Keratinocyte (primary cell): ENCODE results near the gene TRIB2. TPM values are rescaled to one million over a fixed set of nuclear protein-coding genes. Genes with fewer than 3 reads are reported as not detected.

Experiments used
- DNase-seq: peaks from one replicate; pipeline ENCODE4 v3.0.0-alpha.2; 2011; ENCODE audit warnings: low read depth, missing footprints, low spot score
- FAIRE-seq: peaks from 2 replicates; lab custom pipeline; 2011; peaks lifted over from hg19 to GRCh38; lab: Jason Lieb, UNC
- H2AFZ ChIP-seq: 2 replicates; pipeline ENCODE4 v1.6.0; 2012; ENCODE audit warnings: low read length, control low read depth, inconsistent platforms; ENCODE audit not compliant: control insufficient read depth
- H3K27ac ChIP-seq: 2 replicates; pipeline ENCODE4 v1.5.1; 2011; ENCODE audit warnings: low read length; ENCODE audit not compliant: control insufficient read depth, insufficient read depth
- H3K27me3 ChIP-seq: 3 replicates; pipeline ENCODE4 v1.6.0; 2011; ENCODE audit warnings: low read length; ENCODE audit not compliant: control insufficient read depth, insufficient read depth; ENCODE audit errors: extremely low read depth
- H3K36me3 ChIP-seq, 2 experiments: 2 replicates in 1 of 2; 3 replicates in 1 of 2; pipeline ENCODE4 v1.5.1; 2011; ENCODE audit warnings: low read length in 2 of 2, mild to moderate bottlenecking in 1 of 2; ENCODE audit not compliant: control insufficient read depth in 2 of 2, insufficient read depth in 2 of 2; ENCODE audit errors: extremely low read depth in 1 of 2
- H3K4me1 ChIP-seq: 3 replicates; pipeline ENCODE4 v1.5.1; 2011; ENCODE audit warnings: low read length; ENCODE audit not compliant: control insufficient read depth, insufficient read depth; ENCODE audit errors: extremely low read depth
- H3K4me2 ChIP-seq: 3 replicates; pipeline ENCODE4 v1.6.0; 2011; ENCODE audit warnings: low read depth, low read length; ENCODE audit not compliant: control insufficient read depth, insufficient read depth; ENCODE audit errors: extremely low read depth
- H3K4me3 ChIP-seq, 3 experiments: fragments of 200-600 bp in 1 of 3; sonication (generic) in 1 of 3; 2 replicates in 2 of 3; 3 replicates in 1 of 3; pipeline ENCODE4 v1.5.1; 2011 to 2016; ENCODE audit warnings: low read length in 3 of 3, mild to moderate bottlenecking in 3 of 3, control low read depth in 2 of 3, inconsistent platforms in 1 of 3, low read depth in 1 of 3, mixed read lengths in 1 of 3, mixed run types in 1 of 3, moderate library complexity in 1 of 3; ENCODE audit not compliant: control insufficient read depth in 2 of 3, insufficient read depth in 2 of 3; ENCODE audit errors: extremely low read depth in 1 of 3
- H3K79me2 ChIP-seq: 2 replicates; pipeline ENCODE4 v1.6.0; 2012; ENCODE audit warnings: low read length; ENCODE audit not compliant: control insufficient read depth, insufficient read depth
- H3K9ac ChIP-seq: 3 replicates; pipeline ENCODE4 v1.6.0; 2011; ENCODE audit warnings: low read length; ENCODE audit not compliant: control insufficient read depth, insufficient read depth; ENCODE audit errors: extremely low read depth
- H3K9me1 ChIP-seq: 3 replicates; pipeline ENCODE4 v1.6.0; 2011; ENCODE audit warnings: low read length; ENCODE audit not compliant: control insufficient read depth, insufficient read depth; ENCODE audit errors: extremely low read depth
- H3K9me3 ChIP-seq: 2 replicates; pipeline ENCODE4 v1.5.1; 2012; ENCODE audit warnings: low read depth, low read length; ENCODE audit not compliant: control insufficient read depth
- H4K20me1 ChIP-seq: 3 replicates; pipeline ENCODE4 v1.6.0; 2011; ENCODE audit warnings: low read length; ENCODE audit not compliant: control insufficient read depth, insufficient read depth; ENCODE audit errors: extremely low read depth
- EZH2 ChIP-seq: IDR thresholded peaks from one replicate; pipeline ENCODE4 v1.6.1; 2012; ENCODE audit warnings: inconsistent platforms, mild to moderate bottlenecking, low read length, moderate library complexity
- dilution Hi-C: fragments of 300-500 bp; cut with MboI; formaldehyde crosslinking; loops from one replicate; pipeline ENCODE4 v1.7.0; 2020; ENCODE audit warnings: low sequenced_read_pairs; ENCODE audit not compliant: extremely low pct_ligation_motif_present
- polyA plus RNA-seq, 5 experiments: library from polyadenylated mRNA; depleted of rRNA in 3 of 5; stranded (reverse) in 3 of 5; stranded (forward) in 1 of 5; unstranded in 1 of 5; fragments of >200 nt; gene quantifications; 1 replicate in 1 of 5; 2 replicates in 3 of 5; 3 replicates in 1 of 5; pipeline versions ENCODE4 v1.2.1 to v1.2.3, GENCODE V29; 2011 to 2012; ENCODE audit warnings: missing spikeins in 2 of 5, low read depth in 1 of 5, low replicate concordance in 1 of 5
- TF ChIP-seq, protein P1 (sequence below), 3 experiments: IDR thresholded peaks in 1 of 3; conservative IDR thresholded peaks in 1 of 3; optimal IDR thresholded peaks in 1 of 3; 2 replicates in 2 of 3; 3 replicates in 1 of 3; pipeline versions ENCODE3 to v1.5.1; 2011; ENCODE audit warnings: low read length in 3 of 3, mild to moderate bottlenecking in 3 of 3, moderate library complexity in 2 of 3, control low read depth in 1 of 3, inconsistent platforms in 1 of 3; ENCODE audit not compliant: insufficient read depth in 2 of 3; ENCODE audit errors: extremely low read depth in 1 of 3

TRIB2 gene
- polyA plus RNA-seq, 1 donor (not counting 4 experiments of a cell fraction or from before 2014, with no cell fraction given) = 7.7 TPM

DNA sequence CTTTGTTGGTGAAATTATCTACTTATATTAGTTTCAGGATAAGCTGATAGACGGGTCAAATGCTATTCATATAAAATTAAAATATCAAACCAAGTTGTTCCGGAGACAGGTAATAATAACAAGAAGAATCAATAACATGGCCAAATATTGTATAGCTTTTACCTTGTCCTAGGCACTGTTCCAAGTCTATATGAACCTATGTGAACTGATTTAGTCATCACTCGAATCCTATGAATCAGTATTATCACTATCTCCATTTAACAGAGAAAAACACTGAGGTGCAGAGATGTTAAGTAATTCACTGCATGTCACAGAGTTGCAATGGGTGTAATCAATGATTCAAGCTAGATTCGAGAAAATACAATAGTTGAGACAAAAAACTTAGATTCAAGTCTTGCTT lies 40.0 kb upstream of the TRIB2 start:
- Histone ChIP-seq H3K36me3 (no peaks in the 10 kb centered on the region), H3K9me3 (no peaks in the 10 kb centered on the region), H3K27ac (no peak overlapping the region), H3K9me1 (no peaks in the 10 kb centered on the region), H3K27me3 (no peaks in the 10 kb centered on the region), H4K20me1 (no peaks in the 10 kb centered on the region), H2AFZ (no peak overlapping the region), H3K4me3 (no peak overlapping the region), H3K9ac (no peak overlapping the region), H3K79me2 (no peaks in the 10 kb centered on the region), H3K4me2 (no peak overlapping the region), H3K4me1 (peaks cover 3% of the 10 kb centered on the region)
- no peak for FAIRE-seq
- no peak for DNase-seq
- dilution Hi-C loops = no loop called here
- no peak for TF ChIP-seq EZH2
- TF ChIP-seq, protein P1, sequence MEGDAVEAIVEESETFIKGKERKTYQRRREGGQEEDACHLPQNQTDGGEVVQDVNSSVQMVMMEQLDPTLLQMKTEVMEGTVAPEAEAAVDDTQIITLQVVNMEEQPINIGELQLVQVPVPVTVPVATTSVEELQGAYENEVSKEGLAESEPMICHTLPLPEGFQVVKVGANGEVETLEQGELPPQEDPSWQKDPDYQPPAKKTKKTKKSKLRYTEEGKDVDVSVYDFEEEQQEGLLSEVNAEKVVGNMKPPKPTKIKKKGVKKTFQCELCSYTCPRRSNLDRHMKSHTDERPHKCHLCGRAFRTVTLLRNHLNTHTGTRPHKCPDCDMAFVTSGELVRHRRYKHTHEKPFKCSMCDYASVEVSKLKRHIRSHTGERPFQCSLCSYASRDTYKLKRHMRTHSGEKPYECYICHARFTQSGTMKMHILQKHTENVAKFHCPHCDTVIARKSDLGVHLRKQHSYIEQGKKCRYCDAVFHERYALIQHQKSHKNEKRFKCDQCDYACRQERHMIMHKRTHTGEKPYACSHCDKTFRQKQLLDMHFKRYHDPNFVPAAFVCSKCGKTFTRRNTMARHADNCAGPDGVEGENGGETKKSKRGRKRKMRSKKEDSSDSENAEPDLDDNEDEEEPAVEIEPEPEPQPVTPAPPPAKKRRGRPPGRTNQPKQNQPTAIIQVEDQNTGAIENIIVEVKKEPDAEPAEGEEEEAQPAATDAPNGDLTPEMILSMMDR (optimal IDR thresholded peaks at IDR 0.05 in 1 of 3, IDR thresholded peaks at IDR 0.05 in 1 of 3, conservative IDR thresholded peaks at IDR 0.05 in 1 of 3; ENCODE audit: extremely low read depth in 1 of 3, insufficient read depth in 2 of 3, low read length in 3 of 3) = no peak

DNA sequence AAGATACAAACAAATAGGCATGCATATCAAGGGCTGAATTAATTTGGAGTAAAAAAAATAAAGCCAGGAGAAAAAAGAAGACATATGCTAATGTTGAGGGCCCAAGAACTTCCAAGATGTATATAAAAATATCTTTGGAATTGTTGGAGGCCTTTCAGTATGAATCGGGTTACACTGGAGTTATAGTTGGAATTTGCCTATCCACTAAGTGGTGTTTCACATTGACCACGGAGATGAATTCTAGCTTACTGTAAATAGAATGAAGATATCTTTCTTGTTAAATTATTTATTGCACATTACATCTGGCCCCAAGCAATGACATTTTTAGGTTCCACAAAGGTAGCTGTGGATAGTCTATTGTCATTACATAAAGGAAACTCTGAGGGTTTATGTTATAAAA lies 38.5 kb upstream of the TRIB2 start:
- H3K79me2 ChIP-seq = no peaks in the 10 kb centered on the region
- H3K9me3 ChIP-seq = no peaks in the 10 kb centered on the region
- H3K4me3 ChIP-seq = no peak overlapping the region
- peaks cover 3% of the 10 kb centered on the region for H3K4me1 ChIP-seq
- dilution Hi-C loops = no loop called here
- no peaks in the 10 kb centered on the region for H3K27me3 ChIP-seq
- DNase-seq (no peak), FAIRE-seq (no peak)
- no peak overlapping the region for H3K27ac ChIP-seq
- no peak overlapping the region for H3K9ac ChIP-seq
- no peak overlapping the region for H3K4me2 ChIP-seq
- H3K36me3 ChIP-seq = no peaks in the 10 kb centered on the region
- TF ChIP-seq, protein P1 (optimal IDR thresholded peaks at IDR 0.05 in 1 of 3, IDR thresholded peaks at IDR 0.05 in 1 of 3, conservative IDR thresholded peaks at IDR 0.05 in 1 of 3; ENCODE audit: extremely low read depth in 1 of 3, insufficient read depth in 2 of 3, low read length in 3 of 3) = no peak
- no peak for TF ChIP-seq EZH2
- no peak overlapping the region for H2AFZ ChIP-seq
- H4K20me1 ChIP-seq = no peaks in the 10 kb centered on the region
- no peaks in the 10 kb centered on the region for H3K9me1 ChIP-seq
